NCI-H82 treated with DMSO at 0.1 percent for 48 hours (cell line): ENCODE measurements around the gene PNLIP.

Experiments
- DNase-seq: peaks from one replicate; lab custom pipeline; 2025; ENCODE audit not compliant: unreplicated experiment; lab: John Stamatoyannopoulos, UW

Gene PNLIP

GRCh38 chr10:116567335-116567734 is 21.6 kb downstream of the PNLIP start:
- no peak for DNase-seq

GRCh38 chr10:116574797-116575196 is 29.1 kb downstream of the PNLIP start:
- DNase-seq: no peak

GRCh38 chr10:116587878-116588591 is 42.3 kb downstream of the PNLIP start:
- no peak for DNase-seq

- no peak for DNase-seq
These were observed 43.3 kb downstream of the PNLIP start for GRCh38 chr10:116588995-116589394.

GRCh38 chr10:116589926-116590325 is 44.2 kb downstream of the PNLIP start:
- no peak for DNase-seq

- peak; percentile 36 for DNase-seq
These were observed 45.1 kb downstream of the PNLIP start, which contains the start of gene PNLIPRP1 for GRCh38 chr10:116590590-116591444. PNLIPRP1 (plus strand) TSS chr10:116590959; CDS start chr10:116591130, 171 bp downstream.

GRCh38 chr10:116593139-116593740 is 47.5 kb downstream of the PNLIP start:
- DNase-seq: no peak

GRCh38 chr10:116594525-116595035 is 48.8 kb downstream of the PNLIP start:
- DNase-seq: no peak

GRCh38 chr10:116596062-116596461 is 50.3 kb downstream of the PNLIP start:
- DNase-seq: no peak

GRCh38 chr10:116597543-116597942 is 51.8 kb downstream of the PNLIP start:
- no peak for DNase-seq

GRCh38 chr10:116598329-116598728 is 52.6 kb downstream of the PNLIP start:
- DNase-seq: no peak

GRCh38 chr10:116599991-116600390 is 54.3 kb downstream of the PNLIP start:
- DNase-seq: no peak

GRCh38 chr10:116602648-116603400 is 57.1 kb downstream of the PNLIP start:
- no peak for DNase-seq

- no peak for DNase-seq
These were observed 60.3 kb downstream of the PNLIP start for GRCh38 chr10:116606061-116606483.

- DNase-seq: no peak
These were observed 61.6 kb downstream of the PNLIP start for GRCh38 chr10:116607336-116607735.

- no peak for DNase-seq
These were observed 63.2 kb downstream of the PNLIP start for GRCh38 chr10:116608686-116609594.

GRCh38 chr10:116610443-116611152 is 64.9 kb downstream of the PNLIP start:
- DNase-seq: no peak

GRCh38 chr10:116611153-116611545 is 65.4 kb downstream of the PNLIP start:
- no peak for DNase-seq

GRCh38 chr10:116612107-116612769 is 66.5 kb downstream of the PNLIP start:
- no peak for DNase-seq
